Fibroblast of upper back skin (primary cell): ENCODE results near the gene BBLN.
"Not testable (repeated sequence)": the region's sequence is repeated elsewhere in the genome, so short reads cannot be mapped to it uniquely, and the experiment has no call there.

ENCODE experiments used
- DNase-seq: peaks from one replicate; pipeline ENCODE4 v3.0.0-alpha.2; 2013

BBLN gene

DNA sequence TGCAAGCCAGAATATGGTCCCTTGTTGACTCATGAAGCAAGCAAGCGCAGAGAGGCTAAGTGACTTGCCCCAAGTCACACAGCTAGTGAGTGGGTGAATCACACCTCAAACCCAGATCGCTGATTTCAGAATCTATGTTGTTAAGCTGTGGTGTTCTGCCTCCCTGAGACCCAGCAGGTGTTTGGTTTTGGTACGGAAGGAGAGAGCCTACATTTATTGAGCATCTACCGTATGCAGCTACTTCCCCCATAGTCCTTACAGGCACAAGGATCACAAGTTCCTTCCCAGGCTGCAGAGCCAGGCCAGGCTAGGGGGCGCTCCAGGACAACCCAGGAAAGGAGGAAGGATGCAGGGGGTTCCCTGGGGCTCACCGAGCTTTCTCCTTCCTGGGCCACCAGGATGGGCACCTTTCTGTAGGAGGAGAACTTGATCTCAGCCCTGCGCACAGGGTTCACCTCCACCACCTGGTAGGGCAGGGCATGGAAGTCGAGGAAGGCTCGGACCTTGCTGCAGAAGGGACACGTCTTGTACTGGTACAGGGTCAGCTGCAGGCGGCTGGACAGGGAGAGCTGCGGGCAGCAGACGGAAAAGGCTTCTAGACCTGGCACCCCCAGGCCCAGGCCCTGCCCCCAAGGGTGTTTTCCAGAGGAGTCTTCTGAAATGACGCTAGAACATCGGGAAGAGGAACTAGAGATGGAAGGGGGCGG, 35.0 kb upstream of the BBLN start:
- peak; percentile 51 for DNase-seq

DNA sequence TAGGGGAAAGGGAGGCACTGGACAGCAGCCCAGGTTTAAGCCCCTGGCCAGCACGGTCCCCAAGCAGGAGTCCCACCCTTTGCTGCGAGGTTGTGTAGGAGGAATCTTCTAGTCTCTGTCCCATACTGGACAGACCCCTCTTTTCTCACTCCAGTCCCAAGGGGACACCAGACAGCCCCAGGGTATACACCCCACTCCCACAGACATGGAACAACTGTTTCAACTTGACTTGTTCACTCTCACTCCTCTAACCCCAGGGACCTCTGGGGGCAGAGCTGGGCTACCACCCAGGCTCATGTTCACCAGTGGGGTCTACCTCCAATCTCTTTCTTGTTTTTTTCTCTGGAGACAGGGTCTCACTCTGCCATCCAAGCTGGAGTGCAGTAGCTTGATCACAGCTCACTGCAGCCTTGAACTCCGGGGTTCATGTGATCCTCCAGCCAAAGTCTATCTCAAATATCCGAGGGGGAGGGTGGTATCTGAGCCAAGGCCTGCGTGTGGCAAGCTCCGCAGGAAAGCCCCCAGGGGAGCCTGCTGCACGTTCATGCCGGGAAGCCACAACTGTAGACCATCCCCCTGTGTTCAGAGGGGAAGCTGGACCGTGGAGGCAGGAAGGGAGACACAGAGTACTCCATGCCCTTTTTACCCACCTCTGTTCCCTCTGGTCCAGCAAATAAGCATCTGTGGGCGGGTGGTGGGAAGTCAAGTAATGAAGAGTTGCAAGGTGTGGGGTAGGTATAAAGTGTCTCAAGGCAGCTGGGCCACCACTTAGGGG, 34.3 kb upstream of the BBLN start:
- no peak for DNase-seq

DNA sequence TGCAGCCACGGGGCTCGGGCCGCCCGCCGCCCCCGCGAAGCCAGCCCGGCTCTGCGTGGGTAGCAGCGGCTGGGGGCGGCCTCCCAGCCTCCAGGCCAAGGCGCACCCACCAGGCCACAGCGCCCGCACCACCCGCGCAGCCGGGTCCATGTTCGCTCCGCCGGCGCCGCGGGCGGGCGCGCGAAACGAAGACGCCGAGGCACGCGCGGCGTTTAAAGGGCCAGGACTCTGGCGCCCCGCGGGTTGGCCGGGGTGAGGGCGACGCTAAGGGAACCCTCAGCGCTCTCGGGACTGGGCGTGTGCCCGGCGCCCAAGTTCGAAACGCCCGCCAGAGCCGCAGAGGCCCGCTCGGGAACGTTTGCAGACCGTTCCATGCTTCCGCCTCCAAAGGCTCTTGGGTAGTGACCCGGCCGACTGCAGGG, 32.5 kb upstream of the BBLN start, which contains the start of gene PTGES2:
Gene PTGES2 (minus strand): TSS at position 162 of the 422 bp plus-strand sequence. CDS start 12 bp downstream, at position 150.
- peak; percentile 83 for DNase-seq

DNA sequence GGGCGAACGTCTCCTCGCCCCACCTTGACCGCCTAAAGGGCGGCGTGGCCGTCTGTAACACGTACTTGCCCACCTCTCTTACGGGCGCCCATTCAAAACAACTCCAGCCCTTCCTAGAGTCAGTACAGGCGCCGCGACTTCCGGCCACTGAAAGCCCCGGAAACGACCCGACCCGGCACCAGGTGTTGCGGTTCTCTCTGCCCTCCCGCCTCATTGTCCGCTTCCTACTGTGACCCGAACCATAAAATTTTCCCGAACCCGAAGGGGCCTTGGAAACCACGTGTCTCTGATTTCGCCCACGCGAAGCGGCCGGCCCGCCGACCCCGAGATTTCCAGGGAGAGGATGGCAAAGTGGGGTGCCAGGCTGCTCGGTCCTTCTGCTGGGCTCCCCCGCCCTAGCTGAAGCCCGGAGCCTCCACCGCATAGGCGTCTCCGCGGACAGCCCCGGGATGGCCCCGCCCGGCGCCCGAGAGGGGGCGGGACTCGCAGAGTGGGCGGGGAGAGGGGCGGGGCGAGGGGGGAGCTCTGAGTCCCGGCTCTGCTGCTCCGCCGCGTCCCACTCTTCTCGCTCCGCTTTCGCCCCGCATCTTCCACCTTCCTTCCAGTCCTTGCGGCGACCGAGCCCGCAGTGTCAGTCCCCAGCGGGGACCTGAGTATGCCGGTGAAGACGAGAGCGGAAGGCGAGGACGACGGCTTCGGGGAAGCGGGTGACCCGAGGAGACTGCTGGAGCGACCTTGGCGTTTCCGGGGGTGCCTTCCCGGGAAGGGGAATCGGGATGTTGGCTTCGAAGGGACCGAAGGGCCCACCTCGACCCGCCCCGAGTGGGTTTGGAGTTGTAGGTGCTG, 31.9 kb upstream of the BBLN start:
- DNase-seq = peak; percentile 91

DNA sequence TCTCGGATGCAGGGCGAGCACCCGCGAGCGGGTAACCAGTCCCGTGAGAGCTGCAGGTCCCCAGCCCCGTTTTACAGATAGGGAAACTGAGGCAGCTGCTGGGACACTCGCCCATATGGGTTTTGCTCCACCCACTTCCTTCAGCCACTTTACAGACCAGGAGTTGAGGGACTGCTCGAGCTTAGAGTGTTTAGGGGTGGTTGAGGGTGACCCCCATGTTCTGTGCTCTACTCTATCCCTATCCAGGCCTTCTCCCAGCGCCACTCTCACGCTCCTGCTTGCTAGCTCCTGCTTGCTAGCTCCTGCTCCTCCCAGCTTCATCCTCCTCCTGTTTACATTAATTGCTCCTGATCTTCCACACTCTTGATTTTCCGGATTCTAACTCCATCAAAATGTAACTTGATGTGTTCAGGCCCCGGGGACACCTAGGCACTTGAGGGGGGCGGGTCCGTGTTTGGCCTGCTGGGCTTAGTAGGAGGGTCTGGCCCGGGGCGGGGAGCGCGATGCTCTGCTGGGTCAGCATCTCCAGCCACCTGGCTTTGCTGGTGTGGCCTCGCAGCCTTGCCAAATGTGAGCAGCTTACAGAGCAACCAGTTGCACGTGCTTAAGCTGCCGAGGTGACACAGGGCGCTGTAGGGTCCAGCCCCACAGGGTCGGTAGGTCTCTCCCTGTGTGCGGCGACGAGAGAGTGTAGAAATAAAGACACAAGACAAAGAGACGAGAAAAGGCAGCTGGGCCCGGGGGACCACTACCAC, 31.1 kb upstream of the BBLN start:
- no peak for DNase-seq

DNA sequence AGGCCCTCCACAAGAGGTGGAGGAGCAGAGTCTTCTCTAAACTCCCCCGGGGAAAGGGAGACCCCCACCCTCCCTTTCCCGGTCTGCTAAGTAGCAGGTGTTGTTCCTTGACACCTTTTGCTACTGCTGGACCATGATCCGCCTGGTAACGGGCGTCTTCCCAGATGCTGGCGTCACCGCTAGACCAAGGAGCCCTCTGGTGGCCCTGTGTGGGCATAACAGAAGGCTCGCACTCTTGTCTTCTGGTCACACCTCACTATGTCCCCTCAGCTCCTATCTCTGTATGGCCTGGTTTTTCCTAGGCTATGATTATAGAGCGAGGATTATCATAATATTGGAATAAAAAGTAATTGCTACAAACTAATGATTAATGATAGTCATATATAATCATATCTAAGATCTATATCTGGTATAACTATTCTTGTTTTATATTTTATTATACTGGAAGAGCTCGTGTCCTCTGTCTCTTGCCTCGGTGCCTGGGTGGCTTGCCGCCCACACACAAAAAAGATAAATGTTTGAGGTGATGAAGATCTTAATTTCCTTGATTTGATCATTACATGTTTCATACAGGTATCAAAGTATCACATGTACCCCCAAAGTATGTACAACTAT, 30.0 kb upstream of the BBLN start:
- not testable (repeated sequence) for DNase-seq

DNA sequence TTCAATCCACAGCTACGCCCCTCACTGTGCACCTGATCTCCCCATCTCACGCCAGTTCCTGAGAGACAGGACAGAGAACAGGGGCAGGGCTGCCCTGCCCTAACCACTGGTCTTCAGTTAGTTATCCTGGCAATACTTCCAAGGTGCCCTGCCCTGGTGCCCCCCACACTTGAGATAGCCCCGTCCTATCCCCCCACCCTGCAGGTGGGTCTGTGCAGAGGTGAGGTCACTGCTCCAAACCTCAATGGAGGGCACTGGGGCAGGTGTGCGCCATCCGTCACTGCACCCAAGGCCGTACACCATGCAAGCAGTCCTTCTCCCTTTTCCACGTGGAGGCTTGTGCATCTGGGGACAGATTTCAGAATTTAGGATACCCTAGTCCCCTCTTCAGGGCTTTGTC, 29.4 kb upstream of the BBLN start:
- DNase-seq = not testable (repeated sequence)

DNA sequence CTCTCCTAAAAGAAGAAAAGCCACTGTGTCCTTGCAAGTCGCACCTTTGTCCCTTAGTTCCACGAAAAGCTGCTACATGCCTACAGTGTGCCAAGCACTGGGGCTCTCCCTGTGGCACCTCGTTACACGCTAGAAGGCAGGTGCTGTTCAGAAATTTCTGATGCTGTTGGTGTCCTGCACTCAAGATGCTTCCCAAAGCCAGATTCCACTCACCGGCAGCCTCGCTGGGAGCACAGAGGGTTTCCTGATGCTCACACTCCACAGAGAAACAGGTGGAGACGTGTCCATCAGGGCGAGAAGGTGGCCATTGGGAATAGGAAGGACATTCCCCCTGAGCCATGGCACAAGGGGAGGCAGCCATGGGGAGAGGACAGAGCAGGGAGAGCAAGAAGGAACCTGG, 28.7 kb upstream of the BBLN start:
- DNase-seq = not testable (repeated sequence)

DNA sequence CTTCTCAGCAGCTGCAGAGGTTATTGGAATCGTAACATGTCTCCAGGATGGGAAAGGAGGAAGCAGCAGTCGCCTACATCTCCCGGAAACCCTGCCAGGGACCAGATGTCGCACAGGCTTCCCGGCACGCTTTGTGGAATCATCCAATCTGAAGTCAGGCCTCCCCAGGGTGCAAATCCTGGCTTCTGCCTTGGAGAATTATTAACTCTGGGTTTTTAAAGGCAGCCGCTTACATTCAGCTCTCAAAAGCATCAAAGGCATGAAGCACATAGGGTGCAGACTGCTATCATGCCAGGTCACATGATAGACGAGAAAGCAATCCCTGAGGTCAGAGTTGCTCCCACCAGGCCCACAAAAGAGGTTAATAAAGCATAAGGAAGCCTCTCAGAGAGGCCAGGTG, 27.9 kb upstream of the BBLN start:
- DNase-seq = not testable (repeated sequence)

DNA sequence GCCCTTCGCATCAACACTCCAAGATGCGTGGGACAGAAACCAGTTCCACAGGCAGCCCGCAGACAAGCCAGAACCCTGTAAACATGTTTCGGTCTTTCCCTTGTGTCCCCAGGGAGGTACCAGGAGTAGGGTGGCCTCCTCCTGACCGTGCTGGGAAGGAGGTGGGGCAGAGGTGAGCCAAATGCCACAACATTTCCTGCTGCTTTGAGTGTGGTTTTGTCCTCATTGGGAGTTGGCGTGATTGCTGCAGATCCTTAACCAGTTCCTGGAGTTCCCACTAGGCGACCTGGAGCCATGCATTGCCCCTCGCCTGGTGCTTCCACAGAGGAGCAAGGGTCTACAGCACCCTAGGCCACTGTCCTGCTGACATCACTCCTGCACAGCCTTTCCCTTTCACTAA, 24.5 kb upstream of the BBLN start:
- DNase-seq = not testable (repeated sequence)

DNA sequence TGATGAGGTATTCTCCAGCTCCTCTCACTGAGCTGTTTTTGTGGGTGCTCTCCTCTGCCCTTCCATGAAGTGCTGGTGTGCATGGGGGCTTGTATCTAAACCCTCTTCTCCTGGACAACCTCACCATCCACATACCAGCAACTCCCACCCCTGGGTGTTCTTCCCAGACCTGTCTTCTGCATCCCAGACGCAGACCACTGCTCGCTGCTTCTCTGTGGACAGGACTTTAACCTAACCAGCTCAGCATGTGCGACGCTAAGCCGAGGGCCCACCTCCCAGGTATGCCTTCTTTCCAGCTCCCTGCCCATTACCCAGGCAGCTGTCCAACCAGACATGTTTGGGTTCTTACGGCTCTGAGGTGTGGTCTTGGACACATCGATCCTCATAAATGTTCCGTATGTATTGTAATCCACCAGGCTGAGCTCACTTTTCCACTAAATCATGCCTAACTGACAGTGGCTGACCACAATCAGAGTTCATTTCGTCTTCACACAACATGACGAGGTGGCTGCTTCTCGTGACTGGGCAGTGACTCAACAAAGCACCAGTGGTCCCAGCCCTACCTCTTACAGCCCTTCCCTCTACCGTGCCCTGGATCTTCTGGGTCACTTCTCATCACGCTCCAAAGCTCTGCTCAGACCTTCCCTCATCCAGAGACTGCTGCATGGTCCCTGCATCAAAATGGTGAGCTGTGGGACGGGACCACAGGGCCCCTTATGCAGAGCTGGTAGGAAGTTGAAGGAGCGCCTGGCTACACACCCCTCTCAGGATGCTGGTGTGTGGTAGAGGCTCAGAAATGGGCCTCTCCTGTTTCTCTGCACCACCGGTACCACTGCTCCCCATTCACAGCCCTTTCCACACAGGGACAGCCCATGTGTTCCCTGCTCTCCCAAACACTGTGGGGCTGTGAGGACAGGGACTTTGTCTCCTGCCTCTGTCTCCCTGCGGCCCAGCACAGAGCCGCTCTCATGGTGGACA, 23.0 kb upstream of the BBLN start:
- peak; percentile 87 for DNase-seq

DNA sequence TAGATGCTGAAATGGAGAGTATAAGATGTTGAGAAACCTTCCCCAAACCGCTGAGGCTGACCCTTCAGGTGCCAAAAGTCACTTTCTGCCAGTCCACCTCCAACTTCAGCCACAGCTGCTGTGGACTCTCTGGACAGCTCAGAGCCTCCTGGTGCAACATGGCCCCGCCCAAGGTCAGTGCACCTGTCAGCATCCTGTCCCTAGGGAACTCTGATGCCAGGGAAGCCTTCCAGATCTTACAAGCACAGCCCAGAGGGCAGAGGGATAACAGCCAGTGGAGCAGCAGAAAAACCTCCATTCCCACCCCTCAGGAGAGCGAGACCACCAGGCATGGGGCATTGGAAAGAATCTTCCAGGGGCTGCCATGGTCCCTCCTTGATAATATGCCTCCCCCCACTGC, 22.1 kb upstream of the BBLN start:
- DNase-seq = no peak

DNA sequence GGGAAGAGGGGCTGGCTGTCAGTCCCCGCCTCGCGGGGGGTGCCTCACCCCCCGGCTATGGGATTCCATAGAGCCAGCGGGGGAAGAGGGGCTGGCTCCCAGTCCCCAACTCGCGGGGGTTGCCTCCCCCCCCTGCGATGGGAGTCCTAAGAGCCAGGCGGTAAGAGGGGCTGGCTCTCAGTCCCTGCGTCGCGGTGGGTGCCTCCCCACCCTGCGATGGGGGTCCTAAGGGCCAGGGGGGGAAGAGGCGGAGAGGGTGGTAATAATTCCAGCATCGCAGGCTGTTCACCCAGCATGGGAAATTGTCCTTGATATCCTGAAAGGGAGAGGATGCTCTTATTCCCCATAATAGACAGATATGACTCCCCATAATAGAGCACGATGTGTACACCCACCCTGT, 20.4 kb upstream of the BBLN start:
- no peak for DNase-seq

DNA sequence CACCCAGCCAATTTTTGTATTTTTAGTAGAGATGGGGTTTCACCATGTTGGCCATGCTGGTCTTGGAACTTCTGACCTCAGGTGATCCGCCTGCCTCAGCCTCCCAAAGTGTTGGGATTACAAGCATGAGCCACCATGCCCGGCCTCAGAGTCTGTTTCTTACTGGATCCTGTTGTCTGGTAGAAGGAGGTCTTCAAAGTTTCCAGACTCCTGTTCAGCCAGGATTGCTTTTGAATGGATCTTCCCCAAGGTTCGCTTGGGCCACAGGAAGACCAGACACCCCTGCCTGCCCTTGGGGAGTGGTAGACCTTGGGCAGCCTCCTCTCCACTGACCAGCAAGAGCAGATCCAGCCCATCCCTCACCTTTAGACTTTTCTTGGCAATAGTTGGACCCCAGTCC, 18.5 kb upstream of the BBLN start:
- no peak for DNase-seq

DNA sequence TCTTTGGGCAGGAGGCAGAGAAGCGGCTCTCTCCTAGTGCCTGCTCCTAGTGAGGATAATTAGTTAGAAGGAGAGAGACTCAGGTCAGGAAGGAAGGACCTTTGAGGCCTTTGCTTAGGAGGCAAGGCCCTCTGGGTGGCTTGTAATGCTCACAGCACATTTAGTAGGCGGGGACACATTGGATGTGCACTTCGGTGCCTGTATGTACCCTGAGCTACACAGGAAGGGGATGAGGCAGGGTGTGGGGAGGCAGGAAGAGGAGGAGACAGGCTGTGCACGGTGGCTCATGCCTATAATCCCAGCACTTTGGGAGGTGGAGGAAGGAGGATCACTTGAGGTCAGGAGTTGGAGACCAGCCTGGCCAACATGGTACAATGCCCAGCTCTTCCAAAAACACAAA, 18.0 kb upstream of the BBLN start:
- DNase-seq = no peak

DNA sequence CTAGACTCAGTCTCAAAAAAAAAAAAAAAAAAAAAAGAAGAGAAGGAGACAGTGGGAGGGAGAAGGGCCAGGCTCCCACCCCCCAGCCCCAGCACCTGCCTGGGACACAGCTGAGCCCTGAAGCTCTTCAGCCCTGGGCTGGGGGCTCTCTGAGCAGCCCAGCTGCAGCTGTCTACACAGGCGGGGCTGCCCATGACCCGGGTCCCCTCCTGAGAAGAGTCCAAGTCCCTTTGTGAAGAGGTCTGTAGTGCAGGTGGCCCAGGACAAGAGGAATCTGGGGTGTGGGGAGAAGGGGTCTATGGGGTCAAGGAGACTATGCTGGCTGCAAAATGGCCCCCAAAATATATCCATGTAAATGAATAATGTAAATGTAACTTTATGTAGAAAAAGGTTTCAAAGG, 17.5 kb upstream of the BBLN start:
- DNase-seq = no peak

DNA sequence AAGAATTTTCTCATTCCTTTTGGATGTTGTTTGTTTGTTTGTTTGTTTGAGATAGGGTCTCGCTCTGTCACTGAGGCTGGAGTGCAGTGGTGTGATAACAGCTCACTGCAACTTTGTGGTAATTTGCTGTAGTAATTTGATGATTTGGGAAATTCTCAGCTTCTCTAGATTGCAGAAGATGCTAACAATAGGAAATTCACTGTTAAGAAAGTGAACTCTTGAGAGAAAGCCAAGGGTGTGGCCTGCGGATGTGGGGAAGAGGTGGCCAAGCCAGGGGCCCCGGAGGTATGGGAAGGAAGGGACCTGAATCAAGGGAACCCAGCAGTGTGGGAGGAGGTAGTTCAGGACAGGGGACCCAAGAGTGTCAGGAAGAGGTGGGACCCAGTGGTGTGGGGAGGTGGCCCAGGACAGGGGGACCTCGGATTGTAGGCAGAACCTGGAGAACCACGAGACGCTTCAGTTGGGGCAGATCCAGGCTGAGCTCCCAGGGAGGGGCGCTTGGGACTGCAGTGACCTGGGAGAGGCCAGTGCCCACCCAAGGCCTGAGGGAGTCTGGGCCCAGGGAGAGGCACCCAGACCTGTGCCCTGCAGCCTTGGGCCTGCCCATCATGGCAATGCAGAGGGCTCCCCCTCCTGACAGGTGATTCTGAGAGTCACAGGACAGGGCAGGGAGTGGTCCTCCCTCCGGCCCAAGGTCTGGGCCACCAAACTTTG, 16.4 kb upstream of the BBLN start:
- no peak for DNase-seq

DNA sequence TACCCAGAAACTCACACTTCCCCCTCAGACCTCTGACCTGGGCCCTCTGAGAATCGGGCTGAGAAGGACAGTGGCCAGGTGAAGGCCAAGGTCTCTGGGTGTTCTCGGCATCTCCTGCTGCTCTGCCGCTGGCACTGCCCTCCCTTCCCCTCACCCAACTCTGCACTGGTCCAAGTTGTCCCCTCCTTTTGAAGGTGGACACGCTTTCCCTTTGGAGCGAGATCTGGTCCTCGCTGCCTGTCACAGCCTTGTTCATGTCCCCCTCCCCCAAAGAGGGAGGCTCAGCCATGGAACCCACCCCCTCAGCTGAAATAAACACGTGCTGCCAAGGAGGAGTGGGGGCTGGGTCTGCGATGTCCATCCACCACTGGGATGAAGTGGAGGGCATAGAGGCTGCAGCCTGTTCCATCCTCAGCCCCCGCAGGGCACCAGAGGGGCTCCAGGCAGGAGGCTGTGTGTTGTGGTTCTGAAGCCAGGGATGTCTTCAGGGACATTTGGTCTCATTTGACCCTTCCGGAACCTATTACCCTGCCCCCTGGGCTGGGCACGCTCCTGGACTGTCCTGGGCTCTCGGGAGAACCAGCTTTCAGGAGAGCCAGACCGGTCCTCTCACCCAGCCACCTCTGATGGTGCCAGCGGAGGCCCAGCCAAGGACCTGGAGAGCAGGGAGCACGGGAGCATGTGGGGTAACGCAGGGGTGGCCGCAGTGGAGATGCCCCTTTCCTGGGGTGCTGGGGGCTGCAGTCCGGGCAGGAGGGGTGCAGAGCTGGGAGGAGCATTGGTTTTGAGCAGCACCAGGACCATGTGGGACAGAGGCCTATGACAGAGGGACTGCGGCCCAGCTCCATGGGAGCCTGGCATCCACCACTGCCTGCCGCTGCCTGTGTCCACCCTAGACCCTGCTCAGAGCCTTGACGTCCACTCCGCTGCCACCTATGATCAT, 15.6 kb upstream of the BBLN start:
- DNase-seq = no peak

DNA sequence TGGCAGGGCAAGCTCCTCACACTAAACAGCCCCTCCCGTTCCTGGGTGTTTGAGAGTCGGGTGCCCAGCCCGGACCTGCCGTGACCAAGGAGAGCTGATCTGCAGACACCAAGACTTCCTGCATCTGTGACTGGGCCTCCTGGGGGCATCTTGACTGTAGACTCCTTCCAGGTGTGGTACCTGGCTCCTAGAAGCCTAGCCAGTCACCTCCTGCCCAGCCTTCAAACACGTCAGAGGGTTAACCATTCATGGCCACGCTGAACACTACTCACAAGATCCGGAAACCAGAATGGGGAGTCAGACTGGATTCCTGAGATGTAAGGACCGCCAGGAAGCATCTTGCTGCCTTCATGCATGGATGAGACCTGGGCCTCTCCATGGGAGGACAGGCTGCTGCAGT, 14.5 kb upstream of the BBLN start:
- DNase-seq = no peak
